ENCODE results near the gene GOLIM4.
"Not testable (repeated sequence)": the region's sequence is repeated elsewhere in the genome, so short reads cannot be mapped to it uniquely, and the experiment has no call there.

GOLIM4 gene, protein sequence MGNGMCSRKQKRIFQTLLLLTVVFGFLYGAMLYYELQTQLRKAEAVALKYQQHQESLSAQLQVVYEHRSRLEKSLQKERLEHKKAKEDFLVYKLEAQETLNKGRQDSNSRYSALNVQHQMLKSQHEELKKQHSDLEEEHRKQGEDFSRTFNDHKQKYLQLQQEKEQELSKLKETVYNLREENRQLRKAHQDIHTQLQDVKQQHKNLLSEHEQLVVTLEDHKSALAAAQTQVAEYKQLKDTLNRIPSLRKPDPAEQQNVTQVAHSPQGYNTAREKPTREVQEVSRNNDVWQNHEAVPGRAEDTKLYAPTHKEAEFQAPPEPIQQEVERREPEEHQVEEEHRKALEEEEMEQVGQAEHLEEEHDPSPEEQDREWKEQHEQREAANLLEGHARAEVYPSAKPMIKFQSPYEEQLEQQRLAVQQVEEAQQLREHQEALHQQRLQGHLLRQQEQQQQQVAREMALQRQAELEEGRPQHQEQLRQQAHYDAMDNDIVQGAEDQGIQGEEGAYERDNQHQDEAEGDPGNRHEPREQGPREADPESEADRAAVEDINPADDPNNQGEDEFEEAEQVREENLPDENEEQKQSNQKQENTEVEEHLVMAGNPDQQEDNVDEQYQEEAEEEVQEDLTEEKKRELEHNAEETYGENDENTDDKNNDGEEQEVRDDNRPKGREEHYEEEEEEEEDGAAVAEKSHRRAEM

DNA sequence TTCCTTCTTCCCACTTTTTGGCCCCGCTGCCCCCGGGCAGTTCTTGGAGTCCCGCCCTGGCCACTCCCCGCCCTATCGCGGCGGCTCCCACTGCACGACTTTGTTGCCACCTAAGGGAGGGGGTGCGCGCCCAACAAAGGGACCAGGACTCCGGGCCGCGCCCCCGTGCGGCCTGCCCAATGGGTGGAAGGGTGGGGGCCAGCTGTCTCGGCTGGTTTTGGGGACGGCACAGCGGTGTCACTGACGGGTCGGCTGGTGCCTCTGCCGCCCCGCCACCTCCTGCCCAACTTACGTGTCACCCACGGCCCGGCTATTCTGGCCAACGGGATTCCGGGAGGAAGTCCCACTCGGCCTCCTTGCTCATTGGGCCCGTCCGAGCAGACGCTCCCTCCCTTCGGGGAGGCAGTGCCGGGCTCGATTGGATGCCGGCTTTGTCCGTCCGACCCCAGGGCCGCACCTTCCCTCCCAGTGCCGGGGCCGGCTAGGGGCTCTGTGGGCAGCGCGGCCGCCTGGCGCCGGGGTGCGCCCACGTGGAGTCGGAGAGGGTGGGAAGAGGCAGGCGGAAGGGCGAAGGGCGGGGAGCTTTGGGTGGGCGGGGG lies at the start of gene GOLIM4:
Gene GOLIM4 (minus strand): TSS at position 314 of the 599 bp plus-strand sequence. CDS start 639 bp downstream, outside the sequence.
- peak; percentile 81 for DNase-seq (ENCODE audit: low spot score)

DNA sequence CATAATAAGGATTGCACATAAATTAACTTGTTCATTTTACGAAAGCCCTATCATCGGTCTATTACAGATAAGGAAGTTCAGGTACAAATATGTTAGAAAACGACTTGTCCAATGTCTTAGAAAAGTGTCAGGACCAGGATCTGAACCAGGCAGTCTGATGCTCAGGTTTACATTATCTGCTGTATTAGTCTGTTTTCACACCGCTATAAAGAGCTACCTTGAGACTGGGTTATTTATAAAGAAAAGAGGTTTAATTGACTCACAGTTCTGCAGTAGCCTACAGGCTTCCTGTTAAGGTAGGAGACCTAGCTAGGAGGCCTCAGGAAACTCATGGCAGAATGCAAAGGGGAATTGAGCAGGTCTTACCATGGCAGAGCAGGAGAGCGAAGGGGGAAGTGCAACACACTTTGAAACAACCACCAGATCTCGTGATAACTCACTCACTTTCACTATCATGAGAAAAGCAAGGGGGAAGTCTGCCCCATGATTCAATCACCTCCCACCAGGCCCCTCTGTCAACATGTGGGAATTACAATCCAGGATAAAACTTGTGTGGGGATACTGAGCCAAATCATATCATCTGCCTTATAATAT lies 45.8 kb upstream of the GOLIM4 start:
- no peak for DNase-seq (ENCODE audit: low spot score)

DNA sequence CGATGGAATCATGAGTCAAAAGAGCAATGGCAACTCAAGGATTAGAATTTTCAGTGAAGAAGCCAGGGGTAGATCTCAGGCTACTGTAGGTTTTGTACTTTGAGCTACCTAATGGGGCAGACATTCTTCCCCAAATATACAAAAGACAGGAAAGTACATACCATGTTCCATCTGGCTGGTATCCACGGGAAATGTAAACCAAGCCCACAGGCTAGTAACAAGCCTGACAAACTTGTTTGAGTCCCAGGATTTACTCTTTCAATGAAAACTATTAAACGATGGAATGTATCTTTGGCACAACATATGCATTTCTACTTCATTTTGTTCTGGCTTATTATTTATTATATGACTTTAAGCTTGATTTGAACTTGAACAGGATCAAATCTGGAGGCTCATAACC lies 44.2 kb upstream of the GOLIM4 start:
- no peak for DNase-seq (ENCODE audit: low spot score)

DNA sequence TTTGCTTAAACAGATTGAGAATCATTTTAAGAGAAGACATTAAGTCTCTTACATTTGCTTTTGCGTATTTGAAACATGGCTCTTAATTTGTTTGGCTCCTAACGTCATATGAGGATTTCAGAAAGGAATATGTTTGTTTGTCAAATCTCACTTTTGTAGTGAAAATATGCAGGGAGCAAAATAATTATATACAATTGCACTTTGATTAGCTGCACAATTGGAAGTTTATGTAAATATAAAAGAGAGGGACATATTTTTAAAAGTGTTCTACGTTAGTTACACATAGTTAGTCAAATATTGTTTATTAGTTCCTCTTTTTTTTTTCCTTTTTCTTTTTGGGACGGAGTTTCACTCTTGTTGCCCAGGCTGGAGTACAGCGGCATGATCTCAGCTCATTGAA lies 42.7 kb upstream of the GOLIM4 start:
- DNase-seq (ENCODE audit: low spot score) = no peak

DNA sequence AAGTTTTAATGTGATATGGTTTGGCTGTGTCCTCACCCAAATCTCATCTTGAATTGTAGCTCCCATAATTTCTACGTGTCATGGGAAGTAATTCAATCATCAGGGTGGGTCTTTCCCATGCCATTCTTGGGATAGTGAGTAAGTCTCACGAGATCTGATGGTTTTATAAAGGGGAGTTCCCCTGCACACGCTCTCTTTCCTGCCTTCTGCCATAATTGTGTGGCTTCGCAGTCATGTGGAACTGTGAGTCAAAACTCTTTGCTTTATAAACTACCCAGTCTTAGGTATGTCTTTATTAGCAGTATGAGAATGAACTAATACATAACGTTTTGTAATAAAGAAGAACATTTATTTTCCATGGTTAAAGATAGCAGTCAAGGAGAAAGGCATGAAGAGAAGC lies 39.2 kb upstream of the GOLIM4 start:
- DNase-seq (ENCODE audit: low spot score) = no peak

DNA sequence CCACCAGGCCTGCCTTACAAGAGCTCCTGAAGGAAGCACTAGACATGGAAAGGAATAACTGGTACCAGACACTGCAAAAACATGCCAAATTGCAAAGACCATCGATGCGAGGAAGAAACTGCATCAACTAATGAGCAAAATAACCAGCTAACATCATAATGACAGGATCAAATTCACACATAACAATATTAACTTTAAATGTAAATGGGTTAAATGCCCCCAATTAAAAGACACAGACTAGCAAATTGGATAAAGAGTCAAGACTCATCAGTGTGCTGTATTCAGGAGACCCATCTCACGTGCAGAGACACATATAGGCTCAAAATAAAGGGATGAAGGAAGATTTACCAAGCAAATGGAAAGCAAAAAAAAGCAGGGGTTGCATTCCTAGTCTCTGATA lies 34.5 kb upstream of the GOLIM4 start:
- DNase-seq (ENCODE audit: low spot score) = not testable (repeated sequence)

DNA sequence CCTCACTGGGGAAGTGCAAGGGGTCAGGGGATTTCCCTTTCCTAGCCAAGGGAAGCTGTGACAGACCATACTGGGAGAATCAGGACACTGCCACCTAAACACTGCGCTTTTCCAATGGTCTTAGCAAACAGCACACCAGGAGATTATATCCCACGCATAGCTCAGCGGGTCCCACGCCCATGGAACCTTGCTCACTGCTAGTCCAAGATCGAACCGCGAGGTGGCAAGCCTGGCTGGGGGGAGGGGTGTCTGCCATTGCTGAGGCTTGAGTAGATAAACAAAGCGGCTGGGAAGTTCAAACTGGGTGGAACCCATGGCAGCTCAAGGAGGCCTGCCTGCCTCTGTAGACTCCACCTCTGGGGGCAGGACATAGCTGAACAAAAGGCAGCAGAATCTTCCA lies 32.7 kb upstream of the GOLIM4 start:
- not testable (repeated sequence) for DNase-seq (ENCODE audit: low spot score)

DNA sequence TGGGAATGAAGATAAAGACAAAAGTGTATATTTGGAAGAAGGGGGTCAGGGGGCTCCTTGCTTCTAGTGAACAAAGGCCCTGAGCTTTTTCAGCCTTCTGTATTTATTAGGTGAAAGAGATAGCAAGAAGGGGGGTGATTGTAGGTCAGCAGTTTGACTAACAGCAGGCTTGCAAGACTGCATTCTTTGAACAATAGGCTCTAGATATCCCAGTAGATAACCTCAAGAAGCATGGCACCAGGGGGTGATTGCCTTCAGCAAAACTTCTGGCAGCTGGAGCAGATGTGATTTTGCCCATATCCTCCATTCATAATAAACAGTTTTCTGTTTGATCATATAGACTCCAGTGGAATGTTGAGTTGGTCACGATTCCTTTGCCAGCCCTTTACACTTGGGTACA lies 31.7 kb upstream of the GOLIM4 start:
- DNase-seq (ENCODE audit: low spot score) = no peak

DNA sequence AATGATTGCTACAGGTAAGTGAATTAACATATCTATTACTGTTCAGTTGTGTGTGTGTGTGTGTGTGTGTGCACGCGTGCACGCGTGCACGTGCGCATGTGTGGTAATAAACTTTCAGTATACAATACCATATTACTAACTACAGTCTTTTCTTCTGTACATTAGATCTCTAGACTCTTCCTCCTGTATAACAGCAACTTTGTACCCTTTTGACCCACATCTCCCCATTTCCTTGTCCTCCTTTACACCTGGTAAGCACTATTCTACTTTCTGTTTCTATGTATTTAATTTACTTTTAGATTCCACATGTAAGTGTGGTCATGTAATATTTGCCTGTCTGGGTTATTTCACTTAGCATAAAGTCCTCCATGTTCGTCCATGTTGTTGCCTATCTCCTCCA lies 29.1 kb upstream of the GOLIM4 start:
- DNase-seq (ENCODE audit: low spot score) = no peak

DNA sequence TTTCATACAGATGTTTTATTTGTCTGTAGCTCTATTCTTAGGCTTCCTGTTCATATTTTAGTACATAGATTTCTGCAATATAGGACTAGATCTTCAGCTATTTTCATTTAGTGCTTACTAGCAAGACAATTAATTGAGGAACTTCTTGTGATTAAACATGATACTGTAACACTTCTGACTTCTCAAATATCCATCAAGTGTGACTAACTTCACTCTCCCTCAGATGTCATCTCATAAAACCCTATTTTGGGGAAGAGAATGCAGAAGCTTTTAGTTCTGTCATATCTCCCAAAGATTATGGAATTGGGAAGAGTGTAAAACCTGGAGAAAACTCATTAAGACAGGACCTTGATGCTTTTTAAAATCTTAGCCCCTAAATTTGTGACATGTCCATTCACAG lies 28.6 kb upstream of the GOLIM4 start:
- DNase-seq (ENCODE audit: low spot score) = no peak

DNA sequence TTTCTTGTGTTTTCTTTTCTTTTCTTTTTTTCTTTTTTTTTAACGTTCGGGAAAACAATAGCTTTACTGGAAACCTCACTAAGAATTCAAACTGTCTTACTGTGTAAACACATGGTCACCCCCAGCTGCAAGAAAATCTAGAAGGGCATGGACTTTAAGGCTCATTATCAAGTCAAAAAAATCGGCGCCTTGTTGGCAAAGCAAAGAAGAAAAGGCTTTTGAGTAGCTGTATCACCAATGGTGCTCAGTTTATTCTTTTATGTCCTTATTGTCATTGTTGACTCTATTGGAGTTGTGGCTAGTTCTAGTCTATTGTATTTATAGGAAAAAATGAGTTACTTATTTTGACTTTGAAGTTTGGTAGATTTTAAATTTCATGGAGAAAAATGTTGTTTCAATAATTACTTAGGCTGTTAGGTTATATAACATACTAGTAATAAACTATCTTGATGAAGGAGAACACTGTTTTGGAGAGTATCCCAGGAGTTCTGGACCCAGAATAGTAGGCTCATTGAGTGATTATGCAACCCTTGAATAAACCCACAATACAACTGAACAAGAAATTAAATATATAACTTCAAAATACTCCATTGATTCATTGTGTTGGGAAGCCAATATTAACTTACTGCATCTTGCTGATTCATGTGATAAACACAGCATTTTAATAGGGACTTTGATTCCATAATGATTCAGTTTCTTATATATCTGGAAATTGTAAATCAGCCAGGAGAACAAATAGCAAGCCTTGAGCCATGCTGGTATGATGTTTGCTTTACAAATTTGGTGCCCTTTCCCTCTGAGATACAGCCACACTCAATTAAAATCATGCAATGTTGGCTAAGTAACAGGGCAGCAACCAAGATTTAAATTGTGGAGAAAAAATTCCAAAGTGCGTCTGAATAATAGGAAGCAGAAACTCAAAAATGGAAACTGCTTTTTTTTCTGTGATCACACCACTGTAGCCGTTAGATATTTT lies 27.8 kb upstream of the GOLIM4 start:
- no peak for DNase-seq (ENCODE audit: low spot score)

DNA sequence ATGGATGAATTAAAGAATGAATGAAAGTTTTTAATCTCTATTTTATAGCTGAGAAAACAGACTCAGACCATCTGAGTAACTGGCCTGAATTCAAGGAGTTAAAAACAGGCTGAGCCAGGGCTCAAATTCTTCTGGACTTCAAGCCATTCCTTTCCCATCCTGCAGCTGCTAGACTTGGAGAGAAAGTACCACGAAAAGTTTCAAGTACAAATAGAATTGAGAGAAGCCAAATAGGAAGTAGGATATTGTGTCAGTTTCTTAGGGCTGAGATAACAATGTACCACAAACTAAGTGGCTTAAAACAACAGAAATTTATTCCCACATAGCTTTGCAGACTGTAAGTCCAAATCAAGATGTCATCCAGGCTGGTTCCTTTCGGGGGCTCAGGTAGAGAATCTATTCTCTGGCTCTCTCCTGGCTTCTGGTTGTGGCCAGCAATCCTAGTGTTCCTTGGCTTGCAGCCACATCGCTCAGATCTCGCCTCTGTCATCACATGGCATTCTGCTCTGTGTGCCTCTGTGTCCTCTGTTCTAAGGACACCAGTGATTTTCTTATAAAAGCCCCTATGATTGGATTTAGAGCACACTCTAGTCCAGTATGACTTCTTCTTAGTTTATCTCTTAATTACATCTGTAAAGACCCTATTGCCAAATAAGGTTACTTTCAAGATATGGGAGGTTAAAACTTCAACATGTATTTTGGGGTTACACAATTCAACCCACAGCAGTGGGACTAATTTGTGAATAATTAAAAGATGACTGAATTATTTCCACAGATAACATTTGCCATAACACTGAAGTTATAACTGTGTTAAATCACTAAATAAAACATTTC lies 25.7 kb upstream of the GOLIM4 start:
- no peak for DNase-seq (ENCODE audit: low spot score)

DNA sequence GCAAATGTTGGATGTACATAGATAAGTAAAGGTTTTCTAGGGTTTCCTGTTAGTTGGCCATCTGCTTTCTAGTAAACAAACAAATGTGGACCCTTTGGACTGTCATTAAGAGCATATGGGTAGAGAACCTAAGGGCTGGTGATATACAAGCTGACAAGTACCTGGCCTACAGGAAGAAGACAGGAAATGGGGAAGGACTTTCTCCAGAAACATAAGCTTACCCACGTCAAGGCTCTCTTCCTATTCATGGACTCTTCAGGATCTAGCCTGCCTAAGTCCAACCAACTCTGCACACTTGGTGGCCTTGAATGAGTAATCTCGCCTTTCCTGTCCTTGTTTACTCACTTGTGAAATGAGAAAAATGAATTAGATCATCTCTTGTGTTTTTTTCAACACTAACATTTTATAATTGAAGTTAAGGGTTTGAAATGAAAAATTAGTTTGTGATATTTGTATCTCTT lies 22.2 kb upstream of the GOLIM4 start:
- DNase-seq (ENCODE audit: low spot score) = no peak

DNA sequence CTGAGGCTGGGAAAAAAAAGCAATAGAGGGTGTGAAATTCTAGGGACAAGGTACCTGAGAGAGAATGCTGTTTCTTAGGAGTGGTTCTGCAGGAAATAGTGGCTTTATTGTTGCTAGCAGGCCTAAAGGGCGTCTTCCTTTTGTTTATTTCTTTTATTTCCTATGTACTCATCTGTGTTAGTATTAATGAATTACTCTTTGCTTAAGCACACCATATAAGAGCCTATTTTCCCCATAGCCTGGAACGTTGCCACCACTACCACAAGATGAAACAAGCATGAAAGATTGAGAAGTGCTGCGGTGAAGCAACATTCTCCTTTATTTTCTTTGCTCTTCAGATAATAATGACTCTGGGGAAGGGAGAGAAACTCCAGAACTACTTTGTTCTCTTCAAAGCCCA lies 21.3 kb upstream of the GOLIM4 start:
- DNase-seq (ENCODE audit: low spot score) = no peak

DNA sequence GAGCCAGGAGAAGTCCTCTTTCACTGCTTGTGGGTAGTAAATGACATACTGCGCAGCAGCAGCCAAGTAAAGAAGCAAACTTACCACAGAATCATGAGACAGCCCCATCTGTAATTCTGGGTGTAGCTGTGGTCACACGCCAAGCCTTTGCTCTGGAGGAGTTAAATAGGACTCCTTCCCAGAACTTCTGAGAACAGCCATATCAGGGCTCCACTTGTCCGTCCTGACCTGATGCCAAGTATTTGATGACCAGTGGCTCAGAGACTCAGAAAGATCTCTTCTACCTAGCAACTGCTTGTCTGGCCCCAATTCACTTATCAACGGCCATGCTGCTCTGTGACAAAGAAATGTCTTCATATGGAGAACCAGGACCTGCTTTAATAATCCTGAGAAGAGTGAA lies 20.6 kb upstream of the GOLIM4 start:
- no peak for DNase-seq (ENCODE audit: low spot score)

DNA sequence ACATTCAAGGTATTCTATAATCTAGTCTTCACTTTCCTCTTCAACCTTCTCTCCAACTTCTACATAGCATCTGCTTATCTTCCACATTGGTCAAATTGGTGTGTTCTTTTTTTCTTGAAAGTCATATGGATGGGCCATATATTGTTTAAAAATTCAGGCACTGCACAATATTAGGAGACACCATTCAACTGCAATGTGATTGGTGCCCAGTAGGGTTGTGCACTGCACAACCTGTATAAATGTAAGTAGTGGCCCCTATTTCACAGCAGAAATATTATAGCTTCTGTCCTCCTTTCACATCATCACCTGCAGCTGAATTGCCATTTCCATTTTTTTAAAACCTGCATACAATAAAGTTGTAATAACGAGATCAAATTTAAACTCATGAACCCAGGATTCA lies 18.1 kb upstream of the GOLIM4 start:
- no peak for DNase-seq (ENCODE audit: low spot score)

DNA sequence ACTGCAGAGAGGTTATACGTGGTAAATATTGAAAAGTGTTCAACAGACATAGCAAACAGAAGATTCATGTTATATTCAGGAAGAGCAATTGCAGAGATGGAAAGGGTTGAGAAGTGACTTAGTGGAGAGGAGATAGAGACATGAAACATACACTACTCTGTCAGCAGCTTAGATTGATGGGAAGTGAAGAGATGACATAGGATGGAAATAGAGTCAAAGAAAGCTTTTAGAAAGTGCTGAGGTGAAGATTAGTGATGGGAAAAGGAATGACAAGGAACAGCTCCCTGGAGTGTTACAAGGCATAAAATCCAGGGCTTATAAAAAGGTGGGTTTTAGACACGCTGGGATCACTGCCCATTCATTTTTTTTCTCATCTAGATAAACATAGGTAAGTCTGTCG lies 17.2 kb upstream of the GOLIM4 start:
- DNase-seq (ENCODE audit: low spot score) = no peak

DNA sequence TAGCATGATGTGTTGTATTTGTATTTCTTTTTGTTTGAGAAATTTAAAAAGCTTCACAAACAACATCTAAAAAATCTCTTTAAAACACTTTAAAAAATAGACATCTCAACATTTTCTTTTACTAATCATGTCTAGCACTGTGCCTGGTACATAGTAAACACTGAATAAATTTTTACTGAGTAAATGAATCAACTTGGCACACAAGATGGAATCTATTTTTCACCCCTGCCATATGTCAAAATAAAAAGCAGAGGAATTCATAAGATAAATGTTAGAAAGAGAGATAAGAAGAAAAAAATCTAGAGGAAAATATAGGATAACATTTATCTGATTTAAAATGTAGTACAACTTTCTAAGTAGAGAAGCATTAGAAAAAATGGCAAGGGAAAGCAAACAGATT lies 8.6 kb upstream of the GOLIM4 start:
- DNase-seq (ENCODE audit: low spot score) = no peak

DNA sequence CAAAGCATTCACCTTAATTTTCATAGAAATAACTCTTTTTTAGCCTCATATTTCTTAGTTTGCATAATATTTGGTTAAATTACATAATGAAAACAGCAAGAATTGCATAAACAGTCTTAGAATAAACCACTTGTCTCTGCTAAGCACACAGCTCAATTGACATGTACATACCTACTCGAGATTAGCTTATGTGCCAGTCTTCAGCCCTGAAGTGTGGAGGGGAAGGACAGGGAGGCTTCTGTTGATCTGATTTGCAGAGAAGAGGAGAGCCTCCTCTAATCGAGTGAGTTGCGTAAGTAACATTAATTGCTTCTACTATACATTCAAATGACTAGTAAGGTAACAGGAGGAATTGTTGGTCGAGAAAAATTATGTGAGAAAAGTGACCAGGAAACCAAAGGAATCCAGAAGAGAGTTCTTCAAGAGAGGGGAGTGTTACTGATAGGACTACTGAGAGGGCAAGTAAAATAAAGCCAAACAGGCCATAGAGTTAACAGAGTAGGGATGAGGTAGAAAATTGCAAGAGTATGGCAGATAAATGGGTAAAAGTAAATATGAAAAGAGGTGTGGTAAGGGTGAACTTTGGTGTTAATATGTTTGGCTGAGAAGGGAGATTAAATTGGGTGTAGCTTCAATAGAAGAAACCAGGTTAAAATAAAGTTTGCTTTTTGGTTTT lies 7.1 kb upstream of the GOLIM4 start:
- no peak for DNase-seq (ENCODE audit: low spot score)
